ENCODE data around the gene ATMIN. TPM values are rescaled to one million over a fixed set of nuclear protein-coding genes. Genes with fewer than 3 reads are reported as not detected.

The ATMIN gene
- total and polyA plus RNA-seq, 2 of the 13 experiments (the other 11 are each of a cell fraction or from before 2014, with no cell fraction given): 34.6 to 60.4 TPM

- TF ChIP-seq ZNF407 (CRISPR knock-in tag; IDR thresholded peaks at IDR 0.05; ENCODE audit: not compliant biosample characterization): no peak
- no peak for TF ChIP-seq LBX2 (CRISPR knock-in tag; IDR thresholded peaks at IDR 0.05; ENCODE audit: borderline replicate concordance)
- TF ChIP-seq TCF7L2 (IDR thresholded peaks at IDR 0.05; ENCODE audit: low read depth, low read length): no peak
- TF ChIP-seq ZNF816 (CRISPR knock-in tag; IDR thresholded peaks at IDR 0.05; ENCODE audit: borderline replicate concordance): no peak; the same call in 1 of the 2 replicates
- TF ChIP-seq CC2D1A (CRISPR knock-in tag; IDR thresholded peaks at IDR 0.05): no peak
- no peak for TF ChIP-seq CHD2 (IDR thresholded peaks at IDR 0.05; ENCODE audit: low read depth, low read length)
- no peak for TF ChIP-seq ZNF121 (CRISPR knock-in tag; IDR thresholded peaks at IDR 0.05)
- TF ChIP-seq ZNF362 (CRISPR knock-in tag; IDR thresholded peaks at IDR 0.05; ENCODE audit: borderline replicate concordance): no peak
- TF ChIP-seq HIC2 (CRISPR knock-in tag; IDR thresholded peaks at IDR 0.05; ENCODE audit: low read depth): no peak
- TF ChIP-seq HBP1 (CRISPR knock-in tag; IDR thresholded peaks at IDR 0.05; ENCODE audit: low read depth): 0 out of 2 replicates have a peak, but pooled peaks have one; percentile 51
- no peak for TF ChIP-seq TRIM22 (IDR thresholded peaks at IDR 0.05)
- TF ChIP-seq POLR2G (IDR thresholded peaks at IDR 0.05; ENCODE audit: low read depth, low read length): peak; percentile 62
Measured at GRCh38 chr16:81035398-81035974, at the start of gene ATMIN (continued).
